ENCODE data around the gene FLCN. TPM values are rescaled to one million over a fixed set of nuclear protein-coding genes. Genes with fewer than 3 reads are reported as not detected.

The FLCN gene
- total and polyA plus RNA-seq, 2 of the 13 experiments (the other 11 are each of a cell fraction or from before 2014, with no cell fraction given), result 16.6 to 24.9 TPM

GRCh38 chr17:17183744-17184143 is 53.2 kb downstream of the FLCN start:
- peaks cover 13 to 36% of the 10 kb centered on the region in 2 experiments for H3K36me3 ChIP-seq (replicated peaks in 1 of 2; ENCODE audit: control insufficient read depth in 1 of 2, insufficient read depth in 2 of 2, low read length in 2 of 2)
- H3K27me3 ChIP-seq (ENCODE audit: control insufficient read depth in 1 of 2, insufficient read depth in 2 of 2, low read length in 2 of 2), result no peaks in the 10 kb centered on the region
- TF ChIP-seq CEBPZ (IDR thresholded peaks at IDR 0.05; ENCODE audit: low read length) (no peak), HOXA5 (CRISPR knock-in tag; IDR thresholded peaks at IDR 0.05) (no peak), BRD4 (CRISPR knock-in tag; IDR thresholded peaks at IDR 0.05) (no peak), ZC3H4 (CRISPR knock-in tag; IDR thresholded peaks at IDR 0.05; ENCODE audit: borderline replicate concordance) (no peak), ZNF234 (CRISPR knock-in tag; conservative IDR thresholded peaks at IDR 0.05) (no peak), UBTF (CRISPR knock-in tag; IDR thresholded peaks at IDR 0.05) (no peak), ZNF777 (CRISPR knock-in tag; IDR thresholded peaks at IDR 0.05) (no peak), ZNF784 (CRISPR knock-in tag; IDR thresholded peaks at IDR 0.05; ENCODE audit: borderline replicate concordance) (no peak), AHR (CRISPR knock-in tag; IDR thresholded peaks at IDR 0.05) (no peak), ZNF879 (CRISPR knock-in tag; IDR thresholded peaks at IDR 0.05) (no peak), GFI1 (CRISPR knock-in tag; IDR thresholded peaks at IDR 0.05; ENCODE audit: borderline replicate concordance) (no peak), ZNF264 (CRISPR knock-in tag; IDR thresholded peaks at IDR 0.05) (no peak), HMG20A (CRISPR knock-in tag; IDR thresholded peaks at IDR 0.05; ENCODE audit: borderline replicate concordance) (no peak), BRF2 (CRISPR knock-in tag; IDR thresholded peaks at IDR 0.05) (no peak), TRIM22 (IDR thresholded peaks at IDR 0.05) (no peak), ZNF598 (CRISPR knock-in tag; IDR thresholded peaks at IDR 0.05; ENCODE audit: borderline replicate concordance) (no peak)
- BruUV-seq (replicated peaks), result no TSS peak
- no peak overlapping the region for H3K27ac ChIP-seq (ENCODE audit: extremely low read length, insufficient read depth, low read length)
- DNase-seq (ENCODE audit: low spot score) (no peak), FAIRE-seq (no peak), ATAC-seq (no peak)
- H3K4me2 ChIP-seq (ENCODE audit: low read depth, low read length), result no peak overlapping the region
- POLR2A ChIA-PET, result no interaction called here
- H3K4me1 ChIP-seq (ENCODE audit: insufficient read depth, low read length), result peaks cover 7% of the 10 kb centered on the region
- WGBS (ENCODE audit: low lambda C conversion rate), result 96% methylated on average over 4 of the region's 4 CpGs
- no peak overlapping the region for H3K4me3 ChIP-seq (replicated peaks in 1 of 3; ENCODE audit: insufficient read depth in 1 of 3, low read depth in 2 of 3, low read length in 3 of 3)
- H2AFZ ChIP-seq (ENCODE audit: low read length), result no peak overlapping the region
- in situ Hi-C loops (cut with HindIII; ENCODE audit: extremely low pct_ligation_motif_present, low pct_unique_long_range_greater_than_20kb), result no loop called here
- H3K9me3 ChIP-seq (ENCODE audit: low read length), result no peaks in the 10 kb centered on the region
- H3K79me2 ChIP-seq (ENCODE audit: insufficient read depth, low read length), result no peaks in the 10 kb centered on the region
- CTCF ChIA-PET (ENCODE audit: low intra/inter-chr PET ratio, low total read pairs), result no interaction called here
- H3K9ac ChIP-seq (ENCODE audit: insufficient read depth, low read depth, low read length), result no peak overlapping the region
- intact Hi-C loops (cut with micrococcal nuclease; ENCODE audit: unreplicated experiment), result no loop called here
- no peaks in the 10 kb centered on the region for H4K20me1 ChIP-seq (ENCODE audit: insufficient read depth, low read length)
